Measurements from ENCODE around the gene ILDR2. TPM values are rescaled to one million over a fixed set of nuclear protein-coding genes. Genes with fewer than 3 reads are reported as not detected.
A peak's percentile ranks its signal among the peaks of the same experiment; 100 is the strongest.

ILDR2 gene
- total RNA-seq, 1 donor from 2014 or later = not detected

- no peak for FAIRE-seq
- H3K27me3 ChIP-seq (ENCODE audit: control insufficient read depth, insufficient read depth, low read length) = peaks cover 2% of the 10 kb centered on the region
- no peak for TF ChIP-seq CTCF (IDR thresholded peaks at IDR 0.05; ENCODE audit: insufficient read depth, low read length, severe bottlenecking)
- H3K4me3 ChIP-seq (ENCODE audit: low read depth, low read length) = no peak overlapping the region
- no peak for DNase-seq (ENCODE audit: low read depth)
- H3K36me3 ChIP-seq (ENCODE audit: control insufficient read depth, insufficient read depth, low read length) = no peaks in the 10 kb centered on the region
Measured at GRCh38 chr1:166927701-166928100, 47.6 kb downstream of the ILDR2 start.

GRCh38 chr1:166925810-166926478 is 49.4 kb downstream of the ILDR2 start:
- Histone ChIP-seq H3K36me3 (ENCODE audit: control insufficient read depth, insufficient read depth, low read length) (no peaks in the 10 kb centered on the region), H3K27me3 (ENCODE audit: control insufficient read depth, insufficient read depth, low read length) (peaks cover 14% of the 10 kb centered on the region), H3K4me3 (ENCODE audit: low read depth, low read length) (no peak overlapping the region)
- peak; percentile 11 for DNase-seq (ENCODE audit: low read depth)
- no peak for TF ChIP-seq CTCF (IDR thresholded peaks at IDR 0.05; ENCODE audit: insufficient read depth, low read length, severe bottlenecking)
- FAIRE-seq = no peak

GRCh38 chr1:166924823-166925541 is 50.4 kb downstream of the ILDR2 start:
- Histone ChIP-seq H3K4me3 (ENCODE audit: low read depth, low read length) (no peak overlapping the region), H3K27me3 (ENCODE audit: control insufficient read depth, insufficient read depth, low read length) (peaks cover 21% of the 10 kb centered on the region), H3K36me3 (ENCODE audit: control insufficient read depth, insufficient read depth, low read length) (no peaks in the 10 kb centered on the region)
- FAIRE-seq (no peak), DNase-seq (ENCODE audit: low read depth) (no peak)
- no peak for TF ChIP-seq CTCF (IDR thresholded peaks at IDR 0.05; ENCODE audit: insufficient read depth, low read length, severe bottlenecking)

GRCh38 chr1:166920561-166921475 is 54.5 kb downstream of the ILDR2 start:
- peaks cover 23% of the 10 kb centered on the region for H3K27me3 ChIP-seq (ENCODE audit: control insufficient read depth, insufficient read depth, low read length)
- H3K4me3 ChIP-seq (ENCODE audit: low read depth, low read length) = no peak overlapping the region
- TF ChIP-seq CTCF (IDR thresholded peaks at IDR 0.05; ENCODE audit: insufficient read depth, low read length, severe bottlenecking) = no peak
- H3K36me3 ChIP-seq (ENCODE audit: control insufficient read depth, insufficient read depth, low read length) = no peaks in the 10 kb centered on the region
- DNase-seq (ENCODE audit: low read depth) (no peak), FAIRE-seq (no peak)

- peaks cover 23% of the 10 kb centered on the region for H3K27me3 ChIP-seq (ENCODE audit: control insufficient read depth, insufficient read depth, low read length)
- H3K4me3 ChIP-seq (ENCODE audit: low read depth, low read length) = no peak overlapping the region
- DNase-seq (ENCODE audit: low read depth) = no peak
- FAIRE-seq = no peak
- H3K36me3 ChIP-seq (ENCODE audit: control insufficient read depth, insufficient read depth, low read length) = no peaks in the 10 kb centered on the region
- TF ChIP-seq CTCF (IDR thresholded peaks at IDR 0.05; ENCODE audit: insufficient read depth, low read length, severe bottlenecking) = no peak
Measured at GRCh38 chr1:166918956-166919316, 56.4 kb downstream of the ILDR2 start.
